GM12892 (cell line): Measurements from ENCODE around the gene SUCNR1.

ENCODE experiments used
- POLR2AphosphoS5 ChIP-seq: IDR thresholded peaks from 2 replicates; pipeline ENCODE4 v1.6.1; 2011; ENCODE audit warnings: low read depth, low read length, control low read depth
- TAF1 ChIP-seq: IDR thresholded peaks from 2 replicates; pipeline ENCODE4 v1.6.1; 2011; ENCODE audit warnings: low read depth, mild to moderate bottlenecking, control low read depth, low read length, borderline replicate concordance

DNA sequence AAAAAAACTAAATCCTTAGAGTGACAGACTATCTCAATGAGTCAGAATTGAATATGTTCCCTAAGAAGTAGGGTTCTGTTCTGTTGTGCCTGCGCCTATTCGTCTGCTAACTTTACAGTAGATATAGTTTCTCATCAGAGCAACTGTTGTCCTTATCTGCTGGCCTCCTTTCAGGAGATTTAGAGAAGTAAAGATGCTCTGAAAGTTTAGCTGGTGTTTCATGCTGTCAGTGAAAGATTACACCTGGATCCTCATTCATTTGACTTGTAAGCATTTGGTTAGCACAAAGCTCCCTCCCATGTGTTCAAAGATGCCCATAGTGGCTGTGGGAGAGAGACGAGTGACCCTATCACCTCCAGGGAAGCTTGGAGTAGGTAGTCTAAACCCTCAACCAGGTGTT is 35.0 kb downstream of the SUCNR1 start:
- TF ChIP-seq POLR2AphosphoS5 (no peak), TAF1 (no peak)
